Measurements from ENCODE around the gene MPIG6B.

- TF ChIP-seq POLR2AphosphoS5 (IDR thresholded peaks at IDR 0.05; ENCODE audit: low read depth, low read length), result no peak
- TF ChIP-seq POLR2A (IDR thresholded peaks at IDR 0.05; ENCODE audit: low read depth, low read length), result no peak
- TF ChIP-seq TAF1 (IDR thresholded peaks at IDR 0.05; ENCODE audit: low read depth, low read length), result no peak
Observed at GRCh38 chr6:31708224-31708623, 14.9 kb upstream of the MPIG6B start.
